H9 (cell line): ENCODE measurements around the gene RBM19. TPM values are rescaled to one million over a fixed set of nuclear protein-coding genes. Genes with fewer than 3 reads are reported as not detected.

Source experiments
- DNase-seq: peaks from one replicate; pipeline ENCODE4 v3.0.0-alpha.2; 2017
- H2AFZ ChIP-seq: one replicate; pipeline ENCODE4 v1.6.1; 2013; ENCODE audit warnings: mild to moderate bottlenecking, low read length, control low read depth, moderate library complexity
- H2AK5ac ChIP-seq: 2 replicates; pipeline ENCODE4 v1.6.1; 2013; ENCODE audit warnings: low read length, control low read depth, mixed read lengths; ENCODE audit not compliant: insufficient read length
- H2BK120ac ChIP-seq: one replicate; pipeline ENCODE4 v1.6.1; 2013; ENCODE audit warnings: low read depth, mild to moderate bottlenecking, low read length, control low read depth, inconsistent platforms; ENCODE audit not compliant: poor library complexity, severe bottlenecking
- H2BK12ac ChIP-seq: 2 replicates; pipeline ENCODE4 v1.6.1; 2013; ENCODE audit warnings: low read length, control low read depth, mixed read lengths, low read depth; ENCODE audit not compliant: insufficient read length
- H2BK15ac ChIP-seq: 2 replicates; pipeline ENCODE4 v1.6.1; 2013; ENCODE audit warnings: low read depth, low read length, control low read depth
- H2BK20ac ChIP-seq: one replicate; pipeline ENCODE4 v1.6.1; 2013; ENCODE audit warnings: low read depth, mild to moderate bottlenecking, low read length, control low read depth, inconsistent platforms; ENCODE audit not compliant: poor library complexity, severe bottlenecking
- H2BK5ac ChIP-seq: 2 replicates; pipeline ENCODE4 v1.6.1; 2013; ENCODE audit warnings: low read length, control low read depth, mixed read lengths; ENCODE audit not compliant: insufficient read length
- H3K14ac ChIP-seq: 2 replicates; pipeline ENCODE4 v1.6.1; 2013; ENCODE audit warnings: low read length, control low read depth; ENCODE audit not compliant: insufficient read depth
- H3K18ac ChIP-seq: 2 replicates; pipeline ENCODE4 v1.6.1; 2013; ENCODE audit warnings: low read depth, mild to moderate bottlenecking, mixed read lengths, low read length, control low read depth; ENCODE audit not compliant: insufficient read length
- H3K23ac ChIP-seq: 2 replicates; pipeline ENCODE4 v1.6.1; 2013; ENCODE audit warnings: low read length, control low read depth, mixed read lengths, low read depth; ENCODE audit not compliant: insufficient read length
- H3K23me2 ChIP-seq: 2 replicates; pipeline ENCODE4 v1.6.1; 2013; ENCODE audit warnings: low read depth, mild to moderate bottlenecking, mixed read lengths, low read length, control low read depth; ENCODE audit not compliant: insufficient read length, poor library complexity, severe bottlenecking
- H3K27ac ChIP-seq: 2 replicates; pipeline ENCODE4 v1.5.1; 2013; ENCODE audit warnings: low read length, control low read depth, mixed read lengths, low read depth; ENCODE audit not compliant: insufficient read length
- H3K27me3 ChIP-seq: 2 replicates; pipeline ENCODE4 v1.6.1; 2013; ENCODE audit warnings: low read length, control low read depth, inconsistent platforms; ENCODE audit not compliant: insufficient read depth
- H3K4ac ChIP-seq: 2 replicates; pipeline ENCODE4 v1.6.1; 2013; ENCODE audit warnings: low read depth, mild to moderate bottlenecking, control low read depth, inconsistent platforms, low read length, moderate library complexity
- H3K4me1 ChIP-seq: 2 replicates; pipeline ENCODE4 v1.6.1; 2013; ENCODE audit warnings: low read length, control low read depth, inconsistent platforms; ENCODE audit not compliant: insufficient read depth
- H3K4me2 ChIP-seq: 2 replicates; pipeline ENCODE4 v1.6.1; 2013; ENCODE audit warnings: low read length, control low read depth, mixed read lengths; ENCODE audit not compliant: insufficient read length, insufficient read depth
- H3K56ac ChIP-seq: 2 replicates; pipeline ENCODE4 v1.6.1; 2013; ENCODE audit warnings: low read depth, mild to moderate bottlenecking, mixed read lengths, low read length, control low read depth; ENCODE audit not compliant: insufficient read length
- H3K79me1 ChIP-seq: 2 replicates; pipeline ENCODE4 v1.6.1; 2013; ENCODE audit warnings: low read depth, mild to moderate bottlenecking, moderate library complexity, low read length, control low read depth, inconsistent platforms; ENCODE audit not compliant: insufficient read depth, poor library complexity, severe bottlenecking
- H3K79me2 ChIP-seq: 2 replicates; pipeline ENCODE4 v1.6.1; 2013; ENCODE audit warnings: low read length, control low read depth, inconsistent platforms; ENCODE audit not compliant: insufficient read depth
- H3K9ac ChIP-seq: 2 replicates; pipeline ENCODE4 v1.6.1; 2013; ENCODE audit warnings: low read length, control low read depth, mixed read lengths; ENCODE audit not compliant: insufficient read length; ENCODE audit errors: extremely low read depth
- H3K9me3 ChIP-seq: one replicate; pipeline ENCODE4 v1.6.1; 2013; ENCODE audit warnings: low read depth, low read length, inconsistent platforms; ENCODE audit not compliant: control insufficient read depth
- H3T11ph ChIP-seq: one replicate; pipeline ENCODE4 v1.6.1; 2013; ENCODE audit warnings: mild to moderate bottlenecking, low read length, control low read depth, inconsistent platforms
- H4K20me1 ChIP-seq: one replicate; pipeline ENCODE4 v1.6.1; 2013; ENCODE audit not compliant: control insufficient read depth, insufficient read length, insufficient read depth
- H4K5ac ChIP-seq: 2 replicates; pipeline ENCODE4 v1.6.1; 2013; ENCODE audit warnings: low read depth, mild to moderate bottlenecking, mixed read lengths, low read length, control low read depth; ENCODE audit not compliant: insufficient read length
- H4K8ac ChIP-seq: replicated peaks from 2 replicates; pipeline ENCODE4 v1.6.1; 2013; ENCODE audit warnings: low read length, control low read depth, mixed read lengths, low read depth; ENCODE audit not compliant: insufficient read length
- H4K91ac ChIP-seq: 2 replicates; pipeline ENCODE4 v1.6.1; 2013; ENCODE audit warnings: low read depth, mild to moderate bottlenecking, moderate library complexity, mixed read lengths, low read length, control low read depth; ENCODE audit not compliant: insufficient read length
- H3K27ac Mint-ChIP-seq, 3 experiments: 2 replicates in 2 of 3; 3 replicates in 1 of 3; pipeline ENCODE4 v1.8.0; 2020 to 2021; ENCODE audit warnings: mixed read lengths in 3 of 3, mild to moderate bottlenecking in 1 of 3, moderate library complexity in 1 of 3
- H3K27me3 Mint-ChIP-seq: 2 replicates; pipeline ENCODE4 v1.8.0; 2021; ENCODE audit warnings: low read depth, mild to moderate bottlenecking, moderate library complexity, mixed read lengths
- H3K36me3 Mint-ChIP-seq, 3 experiments: 2 replicates in 2 of 3; 3 replicates in 1 of 3; pipeline ENCODE4 v1.8.0; 2020 to 2021; ENCODE audit warnings: low read depth in 3 of 3, mixed read lengths in 3 of 3; ENCODE audit not compliant: insufficient read depth in 1 of 3
- H3K4me1 Mint-ChIP-seq, 2 experiments: 2 replicates each; pipeline ENCODE4 v1.8.0; 2020; ENCODE audit warnings: mixed read lengths in 2 of 2
- H3K4me3 Mint-ChIP-seq, 2 experiments: 2 replicates in 1 of 2; 3 replicates in 1 of 2; pipeline ENCODE4 v1.8.0; 2020 to 2021; ENCODE audit warnings: mild to moderate bottlenecking in 2 of 2, mixed read lengths in 2 of 2, moderate library complexity in 1 of 2
- H3K9me3 Mint-ChIP-seq, 2 experiments: 2 replicates in 1 of 2; 3 replicates in 1 of 2; pipeline ENCODE4 v1.8.0; 2020; ENCODE audit warnings: mild to moderate bottlenecking in 2 of 2, mixed read lengths in 2 of 2, moderate library complexity in 1 of 2
- CTCF ChIP-seq: fragments of 200-600 bp; sonication (generic); conservative IDR thresholded peaks from 3 replicates; pipeline ENCODE4 v1.8.0; 2021; ENCODE audit warnings: antibody characterized with exemption, mild to moderate bottlenecking
- WGBS: extraction: QIAGEN DNeasy Blood & Tissue Kit; methylation state at CpG from one replicate; pipeline ENCODE4 v1.1.7; 2013; ENCODE audit warnings: missing lambda C conversion rate, low lambda C conversion rate, mixed read lengths; ENCODE audit not compliant: insufficient read length; ENCODE audit errors: extremely low coverage; 5-methylcytosine and 5-hydroxymethylcytosine counted together
- total RNA-seq: library from RNA; stranded (reverse); gene quantifications from 2 replicates; pipeline ENCODE4 v1.2.1, GENCODE V29; 2021

Gene RBM19
- total RNA-seq, 1 experiment from 2014 or later = 32.2 TPM

GRCh38 chr12:113983777-113984448, 17.8 kb upstream of the RBM19 start:
- WGBS = no CpG with 5 or more reads among the region's 4 CpGs
- H3K4me1 ChIP-seq = no peaks in the 10 kb centered on the region
- Mint-ChIP-seq H3K36me3 (no peaks in the 10 kb centered on the region), H3K4me3 (no peak overlapping the region), H3K27ac (no peak overlapping the region), H3K9me3 (no peaks in the 10 kb centered on the region), H3K4me1 (no peaks in the 10 kb centered on the region), H3K27me3 (peaks cover 58% of the 10 kb centered on the region)
- H3K27ac ChIP-seq = no peak overlapping the region
- H3K4me2 ChIP-seq = no peak overlapping the region
- no peak overlapping the region for H3K18ac ChIP-seq
- DNase-seq = no peak
- no peaks in the 10 kb centered on the region for H3K9me3 ChIP-seq
- no peak overlapping the region for H2BK20ac ChIP-seq
- no peak overlapping the region for H2AK5ac ChIP-seq
- no peak overlapping the region for H3K4ac ChIP-seq
- no peaks in the 10 kb centered on the region for H3K23me2 ChIP-seq
- no peak overlapping the region for H3T11ph ChIP-seq
- no peak overlapping the region for H4K5ac ChIP-seq
- no peak overlapping the region for H4K91ac ChIP-seq
- H3K56ac ChIP-seq = no peak overlapping the region
- no peak for TF ChIP-seq CTCF
- H2BK5ac ChIP-seq = no peak overlapping the region
- no peaks in the 10 kb centered on the region for H3K79me2 ChIP-seq
- H4K8ac ChIP-seq = no peak overlapping the region
- H2AFZ ChIP-seq = no peak overlapping the region
- no peak overlapping the region for H3K9ac ChIP-seq
- no peaks in the 10 kb centered on the region; the same call in 1 of the 2 replicates for H3K27me3 ChIP-seq
- no peaks in the 10 kb centered on the region for H4K20me1 ChIP-seq
- H3K14ac ChIP-seq = no peak overlapping the region
- no peaks in the 10 kb centered on the region for H3K79me1 ChIP-seq
- H2BK12ac ChIP-seq = no peak overlapping the region
- no peak overlapping the region for H3K23ac ChIP-seq
- no peak overlapping the region for H2BK120ac ChIP-seq
- no peak overlapping the region for H2BK15ac ChIP-seq
